NCI-H1436 treated with DMSO at 0.1 percent for 48 hours (cell line): ENCODE measurements around the gene KIRREL3.

Source experiments
- DNase-seq: peaks from one replicate; lab custom pipeline; 2025; lab: John Stamatoyannopoulos, UW

The KIRREL3 gene

GRCh38 chr11:126703662-126704061 is 296.9 kb downstream of the KIRREL3 start:
- no peak for DNase-seq

GRCh38 chr11:126702987-126703386 is 297.6 kb downstream of the KIRREL3 start:
- no peak for DNase-seq

GRCh38 chr11:126702165-126702720 is 298.3 kb downstream of the KIRREL3 start:
- no peak for DNase-seq

GRCh38 chr11:126701520-126701897 is 299.1 kb downstream of the KIRREL3 start:
- DNase-seq: no peak

GRCh38 chr11:126700768-126701519 is 299.6 kb downstream of the KIRREL3 start:
- no peak for DNase-seq

- DNase-seq: no peak
Measured at GRCh38 chr11:126698576-126698975, 302.0 kb downstream of the KIRREL3 start.

- no peak for DNase-seq
Measured at GRCh38 chr11:126697936-126698335, 302.6 kb downstream of the KIRREL3 start.

- no peak for DNase-seq
Measured at GRCh38 chr11:126696982-126697381, 303.6 kb downstream of the KIRREL3 start.

GRCh38 chr11:126695293-126695692 is 305.3 kb downstream of the KIRREL3 start:
- DNase-seq: no peak

- DNase-seq: no peak
Measured at GRCh38 chr11:126694065-126694625, 306.4 kb downstream of the KIRREL3 start.

GRCh38 chr11:126687477-126687876 is 313.1 kb downstream of the KIRREL3 start:
- DNase-seq: no peak

GRCh38 chr11:126686938-126687337 is 313.6 kb downstream of the KIRREL3 start:
- no peak for DNase-seq

GRCh38 chr11:126683766-126684728 is 316.5 kb downstream of the KIRREL3 start:
- no peak for DNase-seq

GRCh38 chr11:126682590-126682989 is 318.0 kb downstream of the KIRREL3 start:
- DNase-seq: no peak

GRCh38 chr11:126680700-126681099 is 319.9 kb downstream of the KIRREL3 start:
- no peak for DNase-seq

GRCh38 chr11:126680131-126680530 is 320.4 kb downstream of the KIRREL3 start:
- DNase-seq: no peak

GRCh38 chr11:126679033-126679432 is 321.5 kb downstream of the KIRREL3 start:
- DNase-seq: no peak

GRCh38 chr11:126676536-126676935 is 324.0 kb downstream of the KIRREL3 start:
- DNase-seq: no peak

- DNase-seq: no peak
Measured at GRCh38 chr11:126673319-126673718, 327.3 kb downstream of the KIRREL3 start.

- DNase-seq: no peak
Measured at GRCh38 chr11:126669416-126669815, 331.2 kb downstream of the KIRREL3 start.

GRCh38 chr11:126664643-126665042 is 335.9 kb downstream of the KIRREL3 start:
- no peak for DNase-seq
